ENCODE results near the gene ARHGEF1. TPM values are rescaled to one million over a fixed set of nuclear protein-coding genes. Genes with fewer than 3 reads are reported as not detected.

ARHGEF1 gene
- total and polyA plus RNA-seq, 12 donors, result 7.3 to 443 (median 54.1) TPM

GRCh38 chr19:41939861-41940730 lies 57.1 kb downstream of the ARHGEF1 start:
- intact Hi-C loops (cut with DNase I), result loop anchor here in 1 of 2 donors (10.0 kb wide), 1 partner anchor 55 kb away; the partner anchor contains the start of gene ARHGEF1
- peaks cover 33% of the 10 kb centered on the region for H3K27me3 ChIP-seq
- H3K4me1 ChIP-seq (replicated peaks in 1 of 2), result peaks cover 10 to 11% of the 10 kb centered on the region in 2 donors

GRCh38 chr19:41940731-41941409 lies 57.9 kb downstream of the ARHGEF1 start:
- Histone ChIP-seq H3K4me1 (replicated peaks in 1 of 2) (peaks cover 10 to 11% of the 10 kb centered on the region in 2 donors), H3K36me3 (replicated peaks in 1 of 2) (no peaks in the 10 kb centered on the region), H3K4me3 (peak overlapping the region in 2 of 4 donors; percentile 13 to 53), H3K9me3 (replicated peaks in 1 of 3) (no peaks in the 10 kb centered on the region), H3K27me3 (peaks cover 25% of the 10 kb centered on the region), H3K27ac (no peak overlapping the region)
- TF ChIP-seq CTCF (IDR thresholded peaks at IDR 0.05) (no peak), POLR2A (IDR thresholded peaks at IDR 0.05) (no peak)
- DNase-seq, result no peak
- intact Hi-C loops (cut with DNase I), result no loop called here
- WGBS, 4 donors, result 8 to 13% (median 9%) methylated on average over 12 to 53 of the region's 53 CpGs

More at GRCh38 chr19:41939861-41940730, 57.1 kb downstream of the ARHGEF1 start:
- WGBS, 4 donors, result 2 to 3% (median 2%) methylated on average over 40 to 83 of the region's 83 CpGs
- peak overlapping the region in 2 of 4 donors; percentile 13 to 53 for H3K4me3 ChIP-seq
- TF ChIP-seq CTCF (IDR thresholded peaks at IDR 0.05) (no peak), POLR2A (IDR thresholded peaks at IDR 0.05) (no peak)
- H3K36me3 ChIP-seq (replicated peaks in 1 of 2), result no peaks in the 10 kb centered on the region
- H3K9me3 ChIP-seq (replicated peaks in 1 of 3), result no peaks in the 10 kb centered on the region
- no peak for DNase-seq
- H3K27ac ChIP-seq, result no peak overlapping the region

- no peak for TF ChIP-seq CTCF (IDR thresholded peaks at IDR 0.05)
- TF ChIP-seq POLR2A (IDR thresholded peaks at IDR 0.05), result no peak
- DNase-seq, result no peak
- Histone ChIP-seq H3K27me3 (peaks cover 23% of the 10 kb centered on the region), H3K9me3 (replicated peaks in 1 of 3) (no peaks in the 10 kb centered on the region), H3K27ac (no peak overlapping the region), H3K4me3 (no peak overlapping the region), H3K4me1 (replicated peaks in 1 of 2) (peaks cover 10 to 11% of the 10 kb centered on the region in 2 donors), H3K36me3 (replicated peaks in 1 of 2) (no peaks in the 10 kb centered on the region)
- intact Hi-C loops (cut with DNase I), result no loop called here
- WGBS, 4 donors, result 82 to 92% (median 87%) methylated on average over 7 to 9 of the region's 9 CpGs
Observed at GRCh38 chr19:41941410-41942202, 58.6 kb downstream of the ARHGEF1 start.
